ENCODE data around the gene LYPD1. TPM values are rescaled to one million over a fixed set of nuclear protein-coding genes. Genes with fewer than 3 reads are reported as not detected.

The LYPD1 gene
- total and polyA plus RNA-seq, 3 donors from 2014 or later = 0.50 to 11.2 (median 1.3) TPM

DNA sequence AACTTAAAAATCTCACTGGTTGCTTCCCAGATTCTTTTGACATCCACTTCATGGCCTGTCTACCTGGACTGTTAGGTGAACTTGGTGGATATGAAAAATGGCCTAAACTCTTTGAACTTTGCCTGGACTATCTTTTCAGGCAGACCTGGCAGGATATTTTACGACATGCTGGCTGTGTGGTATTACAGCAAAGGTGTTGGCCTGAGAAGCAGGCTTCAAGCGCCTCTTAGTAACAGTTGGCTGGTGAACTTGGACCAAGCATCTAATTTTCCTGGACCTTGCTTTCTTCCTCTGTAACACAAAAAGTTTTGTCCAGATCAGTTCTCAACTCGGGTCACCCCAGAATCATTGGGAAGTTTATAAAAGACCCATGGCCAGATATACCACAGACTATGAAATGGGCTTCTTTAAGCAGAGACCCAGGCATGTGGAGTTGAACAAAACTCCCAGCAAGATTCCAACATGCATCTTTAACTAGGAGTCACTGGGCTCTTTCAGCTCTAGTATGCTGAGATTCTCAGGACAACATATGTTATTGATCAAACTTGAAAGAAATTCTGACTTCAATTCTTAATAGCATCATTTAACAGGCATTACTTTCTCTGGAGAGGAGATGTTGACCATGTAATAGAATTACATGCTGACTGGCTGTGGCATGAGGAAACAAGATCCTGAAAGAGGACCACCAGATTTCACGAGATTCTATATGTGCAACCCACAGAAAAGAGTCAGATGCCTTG lies 4.4 kb downstream of the LYPD1 start:
- Histone ChIP-seq H3K4me1 (peaks cover 20% of the 10 kb centered on the region), H3K36me3 (ENCODE audit: low read depth, missing control alignments) (no peaks in the 10 kb centered on the region), H3K4me3 (no peak overlapping the region), H3K27ac (no peak overlapping the region), H3K9me3 (no peaks in the 10 kb centered on the region), H3K27me3 (no peaks in the 10 kb centered on the region)
- intact Hi-C loops (cut with DNase I; ENCODE audit: low total_unique reads) = no loop called here
- DNase-seq = no peak
- no peak for TF ChIP-seq POLR2A (IDR thresholded peaks at IDR 0.05)
- TF ChIP-seq, protein P1, sequence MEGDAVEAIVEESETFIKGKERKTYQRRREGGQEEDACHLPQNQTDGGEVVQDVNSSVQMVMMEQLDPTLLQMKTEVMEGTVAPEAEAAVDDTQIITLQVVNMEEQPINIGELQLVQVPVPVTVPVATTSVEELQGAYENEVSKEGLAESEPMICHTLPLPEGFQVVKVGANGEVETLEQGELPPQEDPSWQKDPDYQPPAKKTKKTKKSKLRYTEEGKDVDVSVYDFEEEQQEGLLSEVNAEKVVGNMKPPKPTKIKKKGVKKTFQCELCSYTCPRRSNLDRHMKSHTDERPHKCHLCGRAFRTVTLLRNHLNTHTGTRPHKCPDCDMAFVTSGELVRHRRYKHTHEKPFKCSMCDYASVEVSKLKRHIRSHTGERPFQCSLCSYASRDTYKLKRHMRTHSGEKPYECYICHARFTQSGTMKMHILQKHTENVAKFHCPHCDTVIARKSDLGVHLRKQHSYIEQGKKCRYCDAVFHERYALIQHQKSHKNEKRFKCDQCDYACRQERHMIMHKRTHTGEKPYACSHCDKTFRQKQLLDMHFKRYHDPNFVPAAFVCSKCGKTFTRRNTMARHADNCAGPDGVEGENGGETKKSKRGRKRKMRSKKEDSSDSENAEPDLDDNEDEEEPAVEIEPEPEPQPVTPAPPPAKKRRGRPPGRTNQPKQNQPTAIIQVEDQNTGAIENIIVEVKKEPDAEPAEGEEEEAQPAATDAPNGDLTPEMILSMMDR (IDR thresholded peaks at IDR 0.05) = no peak
- 94 to 95% methylated on average over 4 of the region's 4 CpGs for WGBS, 2 donors

DNA sequence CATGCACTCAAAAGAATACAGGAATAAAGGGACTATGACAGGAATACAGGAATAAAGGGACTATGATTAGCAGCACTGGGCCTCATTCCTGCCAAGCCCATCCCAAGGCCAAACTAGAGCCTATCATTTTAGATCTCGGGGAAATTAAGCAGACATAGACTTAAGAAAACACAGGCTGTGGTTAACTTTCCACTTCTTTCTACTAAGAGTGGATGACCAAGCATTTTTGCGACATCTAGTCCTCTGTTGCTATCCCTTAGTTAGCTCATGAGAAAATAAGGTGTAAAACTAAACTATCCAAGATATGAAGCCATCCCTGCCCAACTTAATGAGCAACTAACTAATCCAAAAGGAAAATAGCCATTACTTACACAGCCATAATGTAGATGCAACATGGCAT lies 5.9 kb downstream of the LYPD1 start:
- H3K27ac ChIP-seq = no peak overlapping the region
- intact Hi-C loops (cut with DNase I; ENCODE audit: low total_unique reads) = no loop called here
- TF ChIP-seq, protein P1 (IDR thresholded peaks at IDR 0.05) = no peak
- no peak for TF ChIP-seq POLR2A (IDR thresholded peaks at IDR 0.05)
- H3K9me3 ChIP-seq = no peaks in the 10 kb centered on the region
- no peak for DNase-seq
- 75 to 89% methylated on average over 2 of the region's 2 CpGs for whole genome bisulfite sequencing, 2 donors
- no peaks in the 10 kb centered on the region for H3K36me3 ChIP-seq (ENCODE audit: low read depth, missing control alignments)
- H3K4me3 ChIP-seq = no peak overlapping the region
- peaks cover 9% of the 10 kb centered on the region for H3K4me1 ChIP-seq
- no peaks in the 10 kb centered on the region for H3K27me3 ChIP-seq

DNA sequence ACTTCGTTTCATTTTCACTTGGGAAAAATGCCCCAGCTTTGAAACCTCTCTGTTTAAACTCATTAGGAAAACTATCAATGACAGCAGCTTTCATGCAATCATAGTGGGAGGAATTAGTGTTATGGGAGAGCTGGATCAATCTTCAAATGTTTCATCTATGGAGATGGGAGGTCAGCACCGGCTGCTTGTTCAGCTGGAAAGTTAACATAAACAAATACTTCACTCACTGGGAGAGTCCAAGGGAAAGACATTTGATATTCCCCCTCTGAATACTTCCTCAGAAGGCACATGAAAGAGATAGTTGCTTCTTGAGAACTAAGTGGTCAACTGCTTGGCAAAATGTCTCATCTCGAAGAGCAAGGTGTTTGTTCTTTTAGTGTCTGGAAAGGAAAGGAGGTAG lies 7.3 kb downstream of the LYPD1 start:
- no peak for TF ChIP-seq POLR2A (IDR thresholded peaks at IDR 0.05)
- TF ChIP-seq, protein P1 (IDR thresholded peaks at IDR 0.05) = no peak
- DNase-seq = no peak
- 60 to 65% methylated on average over 3 of the region's 3 CpGs for WGBS, 2 donors
- no peaks in the 10 kb centered on the region for H3K9me3 ChIP-seq
- H3K27ac ChIP-seq = no peak overlapping the region
- no peaks in the 10 kb centered on the region for H3K36me3 ChIP-seq (ENCODE audit: low read depth, missing control alignments)
- H3K27me3 ChIP-seq = no peaks in the 10 kb centered on the region
- no peak overlapping the region for H3K4me3 ChIP-seq
- intact Hi-C loops (cut with DNase I; ENCODE audit: low total_unique reads) = no loop called here
- no peaks in the 10 kb centered on the region for H3K4me1 ChIP-seq

DNA sequence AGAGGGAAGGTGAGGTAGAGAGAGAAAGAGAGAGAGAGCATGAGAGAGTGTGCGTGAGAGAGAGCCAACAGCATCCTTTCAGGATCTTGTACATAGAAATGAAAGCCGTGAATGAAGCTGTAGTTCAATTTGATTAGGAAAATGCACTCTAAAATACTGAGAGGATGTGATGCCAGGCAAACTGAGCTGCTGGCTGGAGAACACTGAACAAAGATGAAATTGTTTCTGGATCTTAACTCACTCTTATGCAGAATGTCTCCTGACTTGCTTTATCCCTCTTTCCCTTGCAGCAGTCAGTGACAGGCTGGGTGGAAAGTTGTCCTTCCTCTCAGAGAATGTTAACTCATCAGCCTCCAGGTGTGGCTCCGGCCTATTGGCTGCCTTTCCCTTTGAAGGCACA lies 10.7 kb downstream of the LYPD1 start:
- H3K9me3 ChIP-seq = no peaks in the 10 kb centered on the region
- no peak overlapping the region for H3K4me3 ChIP-seq
- intact Hi-C loops (cut with DNase I; ENCODE audit: low total_unique reads) = no loop called here
- WGBS, 2 donors = 90 to 94% methylated on average over 3 of the region's 3 CpGs
- TF ChIP-seq, protein P1 (IDR thresholded peaks at IDR 0.05) = no peak
- no peak for TF ChIP-seq POLR2A (IDR thresholded peaks at IDR 0.05)
- no peaks in the 10 kb centered on the region for H3K27me3 ChIP-seq
- H3K27ac ChIP-seq = no peak overlapping the region
- DNase-seq = no peak
- no peaks in the 10 kb centered on the region for H3K4me1 ChIP-seq
- H3K36me3 ChIP-seq (ENCODE audit: low read depth, missing control alignments) = no peaks in the 10 kb centered on the region

All from testis (tissue), 3 donors.